Measurements from ENCODE around the gene ANKS1A.

Gene ANKS1A

DNA sequence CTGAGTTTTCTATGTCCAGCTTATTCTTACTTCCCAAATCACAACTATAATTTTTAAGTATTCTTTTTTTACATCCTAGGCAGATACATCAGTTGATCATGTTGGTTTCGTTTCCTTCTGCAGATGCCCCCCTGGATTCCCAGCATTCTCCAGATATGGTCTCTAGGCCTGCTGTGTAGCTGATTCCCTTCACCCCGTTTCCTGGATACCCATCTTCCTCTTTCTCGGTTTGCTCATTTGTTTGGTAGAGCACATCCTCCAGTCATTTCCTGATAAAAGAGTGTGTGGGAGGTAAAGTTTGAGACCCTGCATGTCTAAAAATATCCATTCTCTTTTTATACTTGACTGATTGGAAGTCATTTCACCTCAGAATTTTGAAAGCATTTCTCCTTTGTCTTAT is 66.4 kb downstream of the ANKS1A start:
- no peak for DNase-seq (ENCODE audit: low read depth in 2 of 2)

DNA sequence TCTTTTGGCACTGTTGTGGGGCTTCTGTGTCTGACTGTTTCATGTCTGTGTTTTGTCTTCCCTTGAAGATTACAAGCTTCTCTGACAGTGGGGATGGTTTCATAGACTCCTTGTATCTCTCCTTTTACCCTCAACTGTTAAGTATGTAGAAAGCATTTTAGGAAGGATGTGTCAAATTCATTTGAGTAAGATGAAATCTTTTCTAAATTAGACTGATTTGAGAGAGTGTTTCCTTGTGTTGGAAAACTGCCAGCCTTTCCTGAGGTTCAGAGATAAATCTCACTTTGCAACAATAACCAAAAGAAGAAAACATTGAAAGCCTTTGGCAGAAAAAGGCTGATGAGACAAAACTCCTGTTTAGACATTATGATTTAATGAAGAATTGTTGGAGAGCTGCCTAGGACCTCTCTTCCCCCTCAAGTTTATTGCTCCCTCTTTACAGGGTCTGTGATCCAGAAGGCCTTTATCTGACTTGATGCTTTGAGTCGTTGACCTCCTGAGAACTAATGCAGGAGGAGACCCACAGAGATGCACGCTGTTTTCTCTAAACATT is 68.3 kb downstream of the ANKS1A start:
- no peak for DNase-seq (ENCODE audit: low read depth in 2 of 2)

DNA sequence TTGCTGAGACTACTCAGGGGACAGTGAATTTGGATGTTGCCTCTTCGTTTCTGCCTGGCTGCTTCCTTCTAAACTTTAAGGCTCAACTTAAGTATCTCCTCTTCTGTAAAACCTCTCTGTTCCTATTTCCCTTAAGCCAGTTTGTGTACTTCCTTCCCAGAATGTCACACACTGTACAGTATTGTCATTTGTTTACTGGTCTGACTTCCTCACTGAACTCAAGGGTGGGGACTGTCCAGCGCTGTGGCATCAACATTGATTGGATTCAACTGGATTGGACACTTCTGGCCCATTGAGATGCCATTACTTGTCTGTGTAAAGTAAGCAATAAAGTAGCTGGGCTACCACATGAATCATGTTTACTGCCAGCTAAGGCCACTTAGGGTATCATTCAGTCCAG is 69.7 kb downstream of the ANKS1A start:
- DNase-seq (ENCODE audit: low read depth in 2 of 2), result no peak

DNA sequence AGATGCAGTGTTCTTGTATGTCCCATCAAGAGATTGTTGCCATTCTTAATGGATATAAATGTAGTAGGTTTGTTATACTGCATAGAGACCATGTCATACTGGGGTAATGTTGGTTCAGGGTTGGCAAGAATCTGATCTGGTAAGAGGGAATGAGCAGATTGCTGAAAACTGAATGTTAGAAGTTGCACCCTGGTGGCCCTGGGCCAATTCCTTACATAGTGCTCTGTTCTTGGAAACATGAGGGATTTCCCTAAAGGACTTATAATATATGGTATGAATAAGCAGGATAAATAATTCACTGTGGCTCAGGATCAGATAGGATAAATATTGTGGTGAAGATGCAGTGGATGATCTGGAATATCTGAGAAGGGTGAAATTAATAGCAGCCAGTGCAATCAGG is 70.2 kb downstream of the ANKS1A start:
- DNase-seq (ENCODE audit: low read depth in 2 of 2), result no peak

DNA sequence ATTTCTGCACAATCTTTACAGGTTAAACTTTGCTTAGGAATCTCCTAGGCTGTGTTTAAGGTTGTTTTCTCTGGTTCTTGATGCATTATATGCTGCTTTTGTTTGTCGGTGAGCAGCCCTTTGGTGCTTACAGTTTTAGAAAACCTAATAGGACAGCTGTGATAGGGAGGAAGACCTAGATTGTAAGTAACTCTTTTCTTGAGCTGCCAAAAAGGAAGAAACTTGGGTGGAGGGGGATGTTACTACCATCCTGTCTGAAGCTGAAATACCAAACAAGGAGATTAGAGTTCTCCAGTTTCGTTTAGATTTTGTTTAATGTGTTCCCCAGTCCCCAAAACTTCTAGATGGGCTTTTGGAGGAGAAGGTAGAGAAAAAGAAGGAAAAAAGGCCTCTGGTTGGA is 72.0 kb downstream of the ANKS1A start:
- no peak for DNase-seq (ENCODE audit: low read depth in 2 of 2)

DNA sequence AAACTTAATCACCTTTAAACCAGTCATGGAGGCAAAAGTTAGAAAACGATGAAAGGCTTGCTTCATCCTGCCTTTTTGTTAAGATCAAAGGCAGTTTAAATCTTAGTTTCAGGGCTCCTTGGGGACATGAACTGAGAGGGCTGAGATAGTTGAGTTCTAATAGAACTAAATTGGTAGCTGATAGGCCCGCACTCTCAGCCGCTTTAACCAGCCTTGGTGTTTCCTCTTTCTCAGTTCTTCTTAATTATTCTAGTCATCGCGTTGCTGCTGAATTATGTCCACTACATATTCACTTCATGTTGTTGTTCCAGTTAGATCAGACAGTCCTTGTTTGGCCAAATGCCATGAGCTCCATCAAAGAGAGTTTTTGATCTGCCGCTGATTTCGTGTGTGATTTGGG is 72.5 kb downstream of the ANKS1A start:
- no peak for DNase-seq (ENCODE audit: low read depth in 2 of 2)

DNA sequence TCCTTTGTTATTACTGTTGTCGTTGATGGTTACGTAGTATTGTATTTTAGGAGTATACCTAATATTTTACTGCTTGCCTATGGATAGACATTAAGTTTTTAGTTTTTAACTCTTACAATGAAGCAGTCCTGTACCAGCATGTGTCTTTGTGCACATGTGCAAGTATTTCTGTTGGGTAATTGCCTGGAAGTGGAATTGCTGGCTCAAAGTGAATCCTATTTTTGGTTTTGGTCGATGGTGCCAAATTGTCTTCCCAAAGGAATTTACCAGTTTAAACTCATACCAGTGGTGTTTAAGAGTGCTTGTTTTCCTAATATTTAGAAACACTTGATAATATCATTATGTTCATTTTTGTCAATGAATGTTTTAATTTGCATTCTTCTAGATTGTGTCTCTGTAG is 75.5 kb downstream of the ANKS1A start:
- DNase-seq (ENCODE audit: low read depth in 2 of 2), result no peak

DNA sequence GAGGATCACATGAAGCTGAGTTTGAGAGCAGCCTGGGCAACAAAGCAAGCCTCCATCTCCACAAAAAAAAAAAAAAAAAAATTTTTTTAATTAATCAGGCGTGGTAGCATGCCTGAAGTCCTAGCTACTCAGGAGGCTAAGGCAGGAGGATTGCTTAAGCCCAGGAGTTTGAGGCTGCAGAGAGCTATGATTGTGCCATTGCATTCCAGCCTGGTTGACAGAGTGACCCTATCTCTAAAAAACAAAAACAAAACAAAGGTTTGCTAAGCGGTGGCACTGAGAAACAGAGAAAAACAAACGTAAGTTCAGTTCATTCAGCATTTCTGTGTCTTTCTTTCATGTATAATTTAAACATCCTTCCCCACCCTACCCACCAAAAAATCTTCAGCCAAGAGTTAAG is 78.4 kb downstream of the ANKS1A start:
- no peak for DNase-seq (ENCODE audit: low read depth in 2 of 2)

DNA sequence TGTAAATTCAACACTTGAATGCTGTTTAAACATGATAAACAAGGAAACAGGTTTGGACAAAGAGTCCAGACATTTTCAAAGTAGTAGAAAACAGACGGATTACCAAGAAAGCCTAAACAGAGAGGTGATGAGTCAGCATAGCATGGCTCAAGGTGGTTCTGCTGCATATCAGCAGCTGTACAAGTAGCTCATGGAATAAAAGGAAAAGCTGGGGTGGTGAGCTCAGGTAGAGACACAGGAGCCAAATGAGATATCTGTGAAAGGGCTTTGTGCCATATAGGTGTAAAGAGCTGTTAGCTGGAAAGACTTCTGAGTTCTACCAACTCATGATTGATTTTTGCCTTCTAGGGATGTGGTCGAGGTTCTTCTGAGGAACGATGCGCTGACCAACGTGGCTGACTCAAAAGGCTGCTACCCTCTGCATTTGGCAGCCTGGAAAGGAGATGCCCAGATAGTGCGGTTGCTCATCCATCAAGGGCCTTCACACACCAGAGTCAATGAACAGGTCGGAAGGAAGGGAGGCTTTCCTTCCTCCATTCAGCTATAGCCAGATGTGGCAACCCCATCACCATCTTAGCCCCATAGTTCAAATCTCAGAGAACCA is 80.7 kb downstream of the ANKS1A start:
- no peak for DNase-seq (ENCODE audit: low read depth in 2 of 2)

DNA sequence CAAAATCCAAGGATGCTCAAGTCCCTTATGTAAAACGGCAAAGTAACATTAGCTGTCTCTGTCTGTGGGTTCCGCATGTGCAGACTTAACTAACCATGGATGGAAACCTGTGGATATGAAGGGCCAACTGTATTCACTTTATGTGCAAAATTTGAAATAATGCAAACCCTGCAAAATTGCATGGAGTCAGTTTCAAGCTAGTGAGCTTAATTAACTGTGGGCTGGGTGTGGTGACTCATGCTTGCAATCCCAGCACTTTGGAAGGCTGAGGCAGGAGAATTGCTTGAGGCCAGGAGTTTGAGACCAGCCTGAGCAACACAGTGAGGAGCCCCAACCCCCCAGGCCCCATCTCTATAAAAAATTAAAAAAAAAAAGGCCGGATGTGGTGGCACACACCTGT is 81.4 kb downstream of the ANKS1A start:
- DNase-seq (ENCODE audit: low read depth in 2 of 2), result no peak

DNA sequence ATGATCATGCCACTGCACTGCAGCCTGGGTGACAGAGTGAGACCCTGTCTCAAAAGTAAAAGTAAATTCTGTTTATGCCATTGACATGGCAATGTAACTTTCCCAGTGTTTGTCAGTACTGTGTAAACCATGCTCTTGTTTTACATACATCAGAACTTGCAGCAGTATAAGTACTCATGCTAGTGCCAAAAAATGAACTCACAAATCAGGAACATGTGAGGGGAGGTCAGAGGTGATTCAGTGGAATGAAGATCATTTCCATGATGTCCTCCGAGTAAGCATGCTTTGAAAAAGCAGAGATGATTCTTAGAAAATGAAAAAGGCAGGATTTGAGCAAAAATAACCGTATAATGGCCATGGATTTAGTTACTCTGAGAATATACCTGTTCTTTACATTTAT is 81.9 kb downstream of the ANKS1A start:
- DNase-seq (ENCODE audit: low read depth in 2 of 2), result no peak

DNA sequence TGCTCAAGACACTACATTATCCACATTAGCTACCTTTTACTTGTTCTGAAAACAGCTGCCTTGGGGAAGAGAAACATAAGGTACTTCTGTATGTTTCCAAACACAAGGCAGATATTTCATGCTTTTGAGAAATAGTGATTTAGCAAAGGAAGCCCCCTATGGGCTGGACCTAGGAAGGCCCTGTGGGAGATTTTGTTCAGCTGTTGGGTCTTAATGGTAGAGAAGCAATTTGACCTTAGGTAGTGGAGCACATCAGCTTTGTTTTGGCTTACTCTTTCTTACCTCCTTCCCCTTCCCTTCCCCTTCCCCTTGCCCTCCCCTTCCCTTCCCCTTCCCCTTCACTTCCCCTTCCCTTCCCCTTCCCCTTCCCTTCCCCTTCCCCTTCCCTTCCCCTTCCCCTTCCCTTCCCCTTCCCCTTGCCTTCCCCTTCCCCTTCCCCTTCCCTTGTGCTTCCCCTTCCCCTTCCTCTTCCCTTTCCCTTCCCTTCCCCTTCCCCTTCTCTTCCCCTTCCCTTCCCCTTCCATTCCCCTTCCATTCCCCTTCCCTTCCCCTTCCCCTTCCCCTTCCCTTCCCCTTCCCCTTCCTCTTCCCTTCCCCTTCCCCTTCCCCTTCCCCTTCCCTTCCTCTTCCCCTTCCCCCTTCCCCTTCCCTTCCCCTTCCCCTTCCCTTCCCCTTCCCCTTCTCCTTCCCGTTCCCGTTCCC is 84.6 kb downstream of the ANKS1A start:
- DNase-seq (ENCODE audit: low read depth in 2 of 2), result no peak

DNA sequence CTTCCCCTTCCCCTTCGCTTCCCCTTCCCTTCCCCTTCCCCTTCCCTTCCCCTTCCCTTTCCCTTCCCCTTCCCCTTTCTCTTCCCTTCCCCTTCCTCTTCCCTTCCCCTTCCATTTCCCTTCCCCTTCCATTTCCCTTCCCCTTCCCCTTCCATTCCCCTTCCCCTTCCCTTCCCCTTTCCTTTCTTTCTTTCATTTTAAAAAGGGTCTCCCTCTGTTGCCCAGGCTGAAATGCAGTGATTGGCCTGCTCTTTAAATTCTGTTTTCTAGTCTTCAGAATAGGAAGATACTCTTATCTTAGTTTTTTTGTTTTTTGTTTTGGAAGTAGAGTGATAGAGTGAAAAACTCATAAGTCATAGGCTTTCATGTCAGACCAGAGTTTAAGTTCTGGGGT is 85.2 kb downstream of the ANKS1A start:
- no peak for DNase-seq (ENCODE audit: low read depth in 2 of 2)

DNA sequence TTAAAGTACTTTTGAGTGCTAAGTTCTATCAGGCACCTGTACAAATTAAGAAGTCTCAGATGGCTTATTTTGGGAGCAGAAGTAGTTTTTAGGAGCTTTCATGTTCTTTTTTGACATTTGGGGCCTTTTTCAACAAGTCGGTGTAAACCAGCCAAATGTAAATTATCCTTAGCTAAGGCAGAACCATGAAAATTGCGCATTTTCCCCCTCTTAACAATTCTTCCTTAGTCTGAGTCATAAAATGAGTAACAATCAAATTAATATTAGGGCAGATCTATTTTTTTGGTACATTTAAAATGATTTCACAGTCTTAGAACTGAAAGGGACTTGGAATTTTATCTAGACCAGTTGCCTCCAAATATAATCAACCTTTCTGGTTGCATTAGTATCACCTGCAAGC is 87.2 kb downstream of the ANKS1A start:
- no peak for DNase-seq (ENCODE audit: low read depth in 2 of 2)

DNA sequence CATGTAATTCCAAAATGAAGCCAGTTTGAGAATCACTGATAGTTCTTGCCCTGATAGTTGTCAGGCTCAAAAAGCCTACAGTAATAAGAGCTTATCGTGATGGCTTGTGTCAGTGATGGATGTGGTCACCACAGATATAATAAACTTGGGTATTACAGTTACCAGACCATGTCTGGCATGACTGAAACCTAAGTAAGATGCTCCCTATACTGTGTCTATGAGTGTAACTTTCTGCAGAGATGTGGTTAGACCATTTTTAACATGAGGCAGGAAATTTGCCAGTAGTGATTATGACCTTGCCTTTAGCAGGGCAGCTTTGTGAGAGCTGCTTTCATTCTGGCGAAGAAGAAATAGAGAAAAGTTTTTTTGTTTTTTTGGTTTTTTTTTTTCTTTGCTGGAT is 90.2 kb downstream of the ANKS1A start:
- no peak for DNase-seq (ENCODE audit: low read depth in 2 of 2)

DNA sequence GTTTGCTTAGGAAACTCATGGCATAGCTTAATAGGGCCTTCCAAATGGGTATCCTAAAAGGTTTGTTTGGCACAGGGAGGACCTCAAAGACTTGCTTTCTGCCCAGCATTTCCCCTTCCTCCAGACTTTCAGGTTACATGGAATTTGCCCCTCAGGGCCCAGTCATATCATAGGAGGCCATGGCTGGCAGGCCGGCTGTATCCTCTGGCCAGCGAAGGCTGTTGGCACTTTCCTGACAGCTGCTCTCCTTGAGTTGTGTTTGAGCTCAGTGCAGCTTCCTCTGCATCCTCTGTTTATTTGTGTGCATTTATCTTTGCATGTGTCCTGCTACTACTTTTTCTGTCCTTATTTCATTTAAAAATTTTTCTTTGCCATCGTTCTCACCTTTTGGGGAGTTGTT is 90.9 kb downstream of the ANKS1A start:
- DNase-seq (ENCODE audit: low read depth in 2 of 2), result no peak

DNA sequence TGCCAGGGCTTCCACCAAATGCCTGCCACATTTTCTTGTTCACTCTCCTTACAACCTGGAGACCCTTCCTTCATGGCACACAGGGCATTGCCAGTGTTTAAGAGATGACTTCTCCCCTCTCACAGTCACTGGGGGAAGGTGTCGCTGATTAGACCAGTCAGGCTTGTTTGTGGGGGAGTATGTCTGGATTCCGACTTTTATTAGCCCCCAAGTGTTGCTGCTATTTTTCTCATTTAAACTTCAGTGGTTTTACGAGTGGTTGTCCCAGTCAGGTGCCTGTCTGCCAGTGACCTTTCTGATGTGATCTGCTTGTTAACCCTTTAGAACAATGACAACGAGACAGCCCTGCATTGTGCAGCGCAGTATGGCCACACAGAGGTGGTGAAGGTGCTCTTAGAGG is 92.3 kb downstream of the ANKS1A start:
- no peak for DNase-seq (ENCODE audit: low read depth in 2 of 2)

DNA sequence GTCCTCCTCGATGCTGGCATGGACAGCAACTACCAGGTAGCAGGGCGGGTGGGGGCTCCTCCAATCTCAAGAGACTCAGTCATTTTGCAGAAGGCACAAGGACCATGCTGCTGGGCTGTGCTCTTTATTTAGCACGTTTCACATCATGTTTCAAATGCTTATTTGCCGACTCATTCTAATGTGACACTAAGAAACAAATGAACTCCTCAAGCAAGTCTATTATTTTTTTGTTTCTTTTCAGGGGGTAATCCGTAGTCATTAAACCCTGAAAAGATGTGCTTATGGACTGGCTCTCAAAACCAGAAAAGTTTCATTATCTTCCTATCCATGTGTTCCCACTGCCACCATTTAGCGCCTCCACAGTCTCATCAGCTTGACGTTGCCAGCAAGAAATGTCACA is 92.9 kb downstream of the ANKS1A start:
- DNase-seq (ENCODE audit: low read depth in 2 of 2), result no peak

DNA sequence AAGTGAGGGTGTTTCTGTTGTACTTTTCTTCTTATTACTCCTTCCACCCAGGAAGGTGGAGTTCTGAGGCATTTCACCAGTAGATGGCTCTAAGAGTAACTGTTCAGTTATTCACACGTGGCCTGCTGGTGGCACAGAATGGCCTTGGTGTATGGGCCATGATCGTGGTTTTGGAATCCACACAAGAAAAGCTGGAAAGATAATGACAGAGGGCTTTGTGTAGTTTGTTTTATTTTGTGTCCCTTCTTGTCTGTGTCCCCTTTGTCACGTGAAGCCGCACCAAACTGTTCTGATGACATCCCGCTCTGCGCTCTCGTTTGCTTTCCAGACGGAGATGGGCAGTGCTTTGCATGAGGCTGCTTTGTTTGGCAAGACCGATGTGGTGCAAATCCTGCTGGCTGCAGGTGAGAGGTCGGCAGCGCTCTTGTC is 93.4 kb downstream of the ANKS1A start:
- no peak for DNase-seq (ENCODE audit: low read depth in 2 of 2)

DNA sequence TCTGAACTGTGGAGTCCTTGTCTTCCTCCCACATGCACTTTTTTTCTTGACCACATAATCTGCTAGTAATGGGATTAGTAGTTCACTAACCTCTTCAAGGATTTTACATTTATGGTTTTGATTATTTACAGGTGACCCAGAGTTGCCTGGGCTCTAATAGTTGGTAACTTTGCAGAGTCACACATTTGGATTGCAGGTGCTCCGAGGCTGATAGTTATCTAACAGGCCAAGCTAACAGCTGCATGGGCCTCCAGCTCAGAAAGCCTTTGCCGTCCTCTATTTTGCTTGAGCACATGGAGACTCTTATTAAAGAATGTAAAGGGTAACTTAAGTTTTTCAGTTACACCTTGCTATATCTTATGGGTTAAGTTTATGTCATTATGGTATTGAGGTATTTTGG is 95.4 kb downstream of the ANKS1A start:
- DNase-seq (ENCODE audit: low read depth in 2 of 2), result no peak

DNA sequence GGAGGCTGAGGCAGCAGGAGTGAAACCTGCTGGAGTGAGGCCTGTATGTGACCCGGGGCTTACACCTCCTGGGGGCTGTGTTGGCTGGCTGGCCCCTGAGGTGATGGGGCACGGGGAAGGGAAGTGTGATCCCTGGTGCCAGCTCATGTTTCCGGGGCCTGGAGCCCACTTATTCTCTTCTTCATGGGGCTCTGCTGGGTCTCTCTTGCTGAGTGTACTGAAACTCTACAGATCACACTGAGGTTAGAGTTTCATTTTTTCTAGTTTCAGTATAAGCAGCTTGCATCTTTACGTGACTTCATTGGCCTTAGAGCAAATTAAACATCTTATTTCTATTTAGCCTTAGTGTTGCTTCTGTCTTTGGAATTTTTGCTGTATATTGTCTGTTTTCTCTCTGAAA is 96.2 kb downstream of the ANKS1A start:
- no peak for DNase-seq (ENCODE audit: low read depth in 2 of 2)

DNA sequence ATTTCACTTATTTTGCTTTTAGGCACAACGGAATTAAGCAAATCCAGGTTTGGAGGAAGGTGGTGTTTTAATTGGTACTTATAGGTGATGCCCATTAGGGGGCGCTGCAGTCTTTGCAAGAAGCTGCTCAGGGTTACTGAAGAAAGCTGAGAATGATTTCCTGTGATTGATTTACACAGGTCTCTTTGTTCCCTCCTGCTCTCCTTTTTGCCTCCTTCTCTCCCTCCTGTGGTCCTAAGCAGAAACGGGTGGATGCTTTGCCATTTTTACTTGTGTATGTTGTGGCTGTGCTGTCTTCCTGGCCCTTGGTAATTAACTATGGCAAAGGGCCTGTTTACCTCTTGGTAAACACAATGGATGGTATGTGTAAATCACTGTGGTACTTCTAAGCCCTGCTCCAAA is 97.8 kb downstream of the ANKS1A start:
- DNase-seq (ENCODE audit: low read depth in 2 of 2), result peak; percentile 36 to 45

DNA sequence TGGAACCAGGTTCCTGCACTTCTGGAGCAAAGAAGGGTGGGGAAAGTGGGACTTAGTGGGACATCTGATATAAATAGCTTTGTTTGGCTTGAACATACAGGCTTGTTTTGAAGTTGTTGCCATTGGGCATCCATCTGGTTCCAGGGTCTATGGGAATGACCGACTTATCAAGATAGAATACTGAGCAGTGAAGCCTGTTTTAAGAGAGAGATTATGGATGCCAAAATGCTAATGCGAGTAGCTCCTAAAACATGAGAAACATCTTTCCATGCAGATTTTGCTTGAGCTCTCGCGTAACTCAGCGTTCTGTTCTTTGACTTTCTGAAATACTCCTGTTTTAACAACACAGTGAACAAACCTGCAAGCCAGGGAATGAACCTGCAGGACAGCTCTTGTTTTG is 98.5 kb downstream of the ANKS1A start:
- no peak for DNase-seq (ENCODE audit: low read depth in 2 of 2)

Data from stimulated activated CD8-positive, alpha-beta memory T cell treated with anti-CD3 and anti-CD28 coated beads, Interleukin-2, amount 100 ng/mL, for 48 hours (primary cell).